ENCODE results near the gene AMZ2. TPM values are rescaled to one million over a fixed set of nuclear protein-coding genes. Genes with fewer than 3 reads are reported as not detected.

AMZ2 gene
- total and polyA plus RNA-seq, 3 donors from 2014 or later, result 143 to 457 (median 201) TPM

GRCh38 chr17:68298601-68299000 lies 50.8 kb downstream of the AMZ2 start:
- H3K27me3 ChIP-seq, result no peaks in the 10 kb centered on the region
- H3K9me3 ChIP-seq, result no peaks in the 10 kb centered on the region
- intact Hi-C loops (cut with DNase I; ENCODE audit: low total_unique reads), result no loop called here
- H3K27ac ChIP-seq, result no peak overlapping the region
- H3K36me3 ChIP-seq (ENCODE audit: low read depth, missing control alignments), result no peaks in the 10 kb centered on the region
- DNase-seq, result no peak
- no peaks in the 10 kb centered on the region for H3K4me1 ChIP-seq
- TF ChIP-seq POLR2A (IDR thresholded peaks at IDR 0.05) (no peak), CTCF (IDR thresholded peaks at IDR 0.05) (no peak)
- no peak overlapping the region for H3K4me3 ChIP-seq

- Histone ChIP-seq H3K4me1 (no peaks in the 10 kb centered on the region), H3K27ac (no peak overlapping the region), H3K9me3 (no peaks in the 10 kb centered on the region), H3K27me3 (no peaks in the 10 kb centered on the region), H3K36me3 (ENCODE audit: low read depth, missing control alignments) (no peaks in the 10 kb centered on the region), H3K4me3 (no peak overlapping the region)
- intact Hi-C loops (cut with DNase I; ENCODE audit: low total_unique reads), result no loop called here
- TF ChIP-seq POLR2A (IDR thresholded peaks at IDR 0.05) (no peak), CTCF (IDR thresholded peaks at IDR 0.05) (no peak)
- 86 to 100% methylated on average over 3 of the region's 3 CpGs for WGBS, 2 donors
- DNase-seq, result no peak
Measured at GRCh38 chr17:68299817-68300216, 52.0 kb downstream of the AMZ2 start.

- no peaks in the 10 kb centered on the region for H3K4me1 ChIP-seq
- WGBS, 2 donors, result 75 to 76% methylated on average over 9 of the region's 9 CpGs
- no peak overlapping the region for H3K27ac ChIP-seq
- no peak overlapping the region for H3K4me3 ChIP-seq
- no peaks in the 10 kb centered on the region for H3K27me3 ChIP-seq
- no peak for DNase-seq
- no peaks in the 10 kb centered on the region for H3K9me3 ChIP-seq
- TF ChIP-seq POLR2A (IDR thresholded peaks at IDR 0.05) (no peak), CTCF (IDR thresholded peaks at IDR 0.05) (no peak)
- no peaks in the 10 kb centered on the region for H3K36me3 ChIP-seq (ENCODE audit: low read depth, missing control alignments)
- intact Hi-C loops (cut with DNase I; ENCODE audit: low total_unique reads), result no loop called here
Measured at GRCh38 chr17:68301438-68301959, 53.7 kb downstream of the AMZ2 start.

GRCh38 chr17:68302066-68302564 lies 54.3 kb downstream of the AMZ2 start:
- WGBS, 2 donors, result 37 to 55% methylated on average over 10 of the region's 10 CpGs
- TF ChIP-seq POLR2A (IDR thresholded peaks at IDR 0.05), result no peak
- no peak for TF ChIP-seq CTCF (IDR thresholded peaks at IDR 0.05)
- peak; percentile 80 for DNase-seq
- intact Hi-C loops (cut with DNase I; ENCODE audit: low total_unique reads), result no loop called here
- no peaks in the 10 kb centered on the region for H3K9me3 ChIP-seq
- H3K27ac ChIP-seq, result peak overlapping the region in 1 of 2 donors; percentile 70
- no peaks in the 10 kb centered on the region for H3K4me1 ChIP-seq
- H3K36me3 ChIP-seq (ENCODE audit: low read depth, missing control alignments), result no peaks in the 10 kb centered on the region
- no peak overlapping the region for H3K4me3 ChIP-seq
- H3K27me3 ChIP-seq, result no peaks in the 10 kb centered on the region

- Histone ChIP-seq H3K27me3 (no peaks in the 10 kb centered on the region), H3K27ac (peak overlapping the region in 1 of 2 donors; percentile 70), H3K9me3 (no peaks in the 10 kb centered on the region), H3K36me3 (ENCODE audit: low read depth, missing control alignments) (no peaks in the 10 kb centered on the region), H3K4me3 (no peak overlapping the region), H3K4me1 (no peaks in the 10 kb centered on the region)
- DNase-seq, result no peak
- 34 to 52% methylated on average over 4 of the region's 4 CpGs for WGBS, 2 donors
- TF ChIP-seq CTCF (IDR thresholded peaks at IDR 0.05) (no peak), POLR2A (IDR thresholded peaks at IDR 0.05) (no peak)
- intact Hi-C loops (cut with DNase I; ENCODE audit: low total_unique reads), result no loop called here
Measured at GRCh38 chr17:68302666-68303065, 54.8 kb downstream of the AMZ2 start.

Data from testis (tissue), 3 donors.